Prostate gland (tissue), 2 donors: ENCODE data around the gene ATP6V0D1.

Experiments
- POLR2A ChIP-seq: fragments of 450-650 bp; IDR thresholded peaks from one replicate; pipeline ENCODE4 v1.6.1; 2016; ENCODE audit warnings: antibody characterized with exemption, mild to moderate bottlenecking
- POLR2AphosphoS5 ChIP-seq: sonication (generic); formaldehyde crosslinking; IDR thresholded peaks from one replicate; pipeline ENCODE4 v1.6.1; 2017; ENCODE audit warnings: antibody characterized with exemption
- TF ChIP-seq, protein P1 (sequence below), 4 experiments: fragments of 200-600 bp in 2 of 4; fragments of 450-650 bp in 2 of 4; sonication (generic) in 2 of 4; IDR thresholded peaks; 1 replicate in 3 of 4; 2 replicates in 1 of 4; pipeline ENCODE4 v1.5.1; 2016 to 2019; ENCODE audit warnings: antibody characterized with exemption in 4 of 4, mild to moderate bottlenecking in 2 of 4, moderate library complexity in 2 of 4

DNA sequence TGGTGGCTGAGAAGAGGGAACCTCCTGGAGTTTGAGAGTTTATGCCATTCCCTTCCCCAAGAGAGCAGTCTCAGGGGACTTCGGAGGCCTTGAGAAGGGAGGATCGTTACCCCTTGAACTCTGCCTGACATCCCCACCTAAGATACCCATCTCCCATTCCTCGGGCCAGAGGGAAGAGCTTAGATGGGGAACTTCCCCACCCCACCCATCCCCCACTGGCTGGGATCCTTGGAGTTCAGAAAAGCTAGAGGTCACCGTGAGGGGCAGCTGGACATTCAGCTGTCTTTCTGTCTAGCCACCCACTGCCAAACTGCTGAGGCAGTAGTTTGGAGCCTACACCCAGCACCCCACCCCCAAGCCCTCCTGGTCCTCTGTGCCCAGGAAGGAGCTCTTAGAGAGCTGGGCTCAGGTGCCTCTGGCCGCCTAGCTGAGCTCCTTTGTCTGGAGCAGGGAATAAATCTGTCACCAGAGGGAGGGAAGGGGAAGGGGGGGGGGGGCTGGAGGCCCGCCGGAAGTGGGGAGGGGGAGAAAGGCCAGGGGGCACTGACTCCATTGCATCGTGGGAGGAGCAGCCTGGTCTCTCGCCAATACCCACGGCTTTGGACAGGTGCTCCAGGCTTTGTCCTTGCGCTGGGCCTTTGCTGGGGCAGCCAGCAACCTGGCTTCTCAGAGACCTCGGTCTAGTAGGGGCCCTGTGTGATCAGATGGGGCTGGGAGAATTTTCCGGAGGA is 49.0 kb downstream of the ATP6V0D1 start:
- TF ChIP-seq, protein P1, sequence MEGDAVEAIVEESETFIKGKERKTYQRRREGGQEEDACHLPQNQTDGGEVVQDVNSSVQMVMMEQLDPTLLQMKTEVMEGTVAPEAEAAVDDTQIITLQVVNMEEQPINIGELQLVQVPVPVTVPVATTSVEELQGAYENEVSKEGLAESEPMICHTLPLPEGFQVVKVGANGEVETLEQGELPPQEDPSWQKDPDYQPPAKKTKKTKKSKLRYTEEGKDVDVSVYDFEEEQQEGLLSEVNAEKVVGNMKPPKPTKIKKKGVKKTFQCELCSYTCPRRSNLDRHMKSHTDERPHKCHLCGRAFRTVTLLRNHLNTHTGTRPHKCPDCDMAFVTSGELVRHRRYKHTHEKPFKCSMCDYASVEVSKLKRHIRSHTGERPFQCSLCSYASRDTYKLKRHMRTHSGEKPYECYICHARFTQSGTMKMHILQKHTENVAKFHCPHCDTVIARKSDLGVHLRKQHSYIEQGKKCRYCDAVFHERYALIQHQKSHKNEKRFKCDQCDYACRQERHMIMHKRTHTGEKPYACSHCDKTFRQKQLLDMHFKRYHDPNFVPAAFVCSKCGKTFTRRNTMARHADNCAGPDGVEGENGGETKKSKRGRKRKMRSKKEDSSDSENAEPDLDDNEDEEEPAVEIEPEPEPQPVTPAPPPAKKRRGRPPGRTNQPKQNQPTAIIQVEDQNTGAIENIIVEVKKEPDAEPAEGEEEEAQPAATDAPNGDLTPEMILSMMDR (IDR thresholded peaks at IDR 0.05): no peak
- TF ChIP-seq POLR2AphosphoS5 (no peak), POLR2A (no peak)
